Activated naive CD8-positive, alpha-beta T cell treated with anti-CD3 and anti-CD28 coated beads, Interleukin-2, amount 10 ng/mL, durations not matched to agents 7 days and 5 days (primary cell): ENCODE measurements around the gene CHST14. TPM values are rescaled to one million over a fixed set of nuclear protein-coding genes. Genes with fewer than 3 reads are reported as not detected.
A peak's percentile ranks its signal among the peaks of the same experiment; 100 is the strongest.
"Not testable (repeated sequence)": the region's sequence is repeated elsewhere in the genome, so short reads cannot be mapped to it uniquely, and the experiment has no call there.

Source experiments
- ATAC-seq: fragments of 150-1000 bp; cut with Tn5 transposase; one replicate; pipeline ENCODE4 v1.10.0; 2021; ENCODE audit warnings: low read depth, moderate library complexity
- POLR2A ChIA-PET: fragments of 350-600 bp; sonication (Branson Sonifier 250); formaldehyde crosslinking; loops from one replicate; lab custom pipeline; 2021; ENCODE audit warnings: antibody characterized with exemption; lab: Charles Lee
- DNase-seq: peaks from one replicate; pipeline ENCODE4 v3.0.0; 2021
- H3K27ac Mint-ChIP-seq: one replicate; pipeline ENCODE4 v1.8.0; 2022; ENCODE audit warnings: mild to moderate bottlenecking, mixed read lengths
- H3K27me3 Mint-ChIP-seq: one replicate; pipeline ENCODE4 v1.8.0; 2022; ENCODE audit warnings: mild to moderate bottlenecking, moderate library complexity, mixed read lengths
- H3K36me3 Mint-ChIP-seq: one replicate; pipeline ENCODE4 v1.8.0; 2021; ENCODE audit warnings: mild to moderate bottlenecking, mixed read lengths
- H3K4me1 Mint-ChIP-seq: one replicate; pipeline ENCODE4 v1.8.0; 2021; ENCODE audit warnings: mixed read lengths
- H3K4me3 Mint-ChIP-seq: one replicate; pipeline ENCODE4 v1.8.0; 2022; ENCODE audit warnings: mild to moderate bottlenecking, moderate library complexity, mixed read lengths
- H3K9me3 Mint-ChIP-seq: one replicate; pipeline ENCODE4 v1.8.0; 2021; ENCODE audit warnings: mixed read lengths
- total RNA-seq, 2 experiments: library from RNA; stranded (reverse); gene quantifications; one replicate each; pipeline ENCODE4 v1.2.3, GENCODE V29; 2021

The CHST14 gene
- total RNA-seq, 2 experiments from 2014 or later, result 9.8 to 10.8 TPM

- peaks cover 5% of the 10 kb centered on the region for H3K27me3 Mint-ChIP-seq
- DNase-seq (no peak), ATAC-seq (no peak)
- H3K36me3 Mint-ChIP-seq, result peaks cover 5% of the 10 kb centered on the region
- no peak overlapping the region for H3K4me3 Mint-ChIP-seq
- no peaks in the 10 kb centered on the region for H3K9me3 Mint-ChIP-seq
- no peak overlapping the region for H3K27ac Mint-ChIP-seq
- H3K4me1 Mint-ChIP-seq, result peaks cover 35% of the 10 kb centered on the region
- POLR2A ChIA-PET, result interaction anchor here (0.6 kb wide), 1 partner anchor 977 kb away, joined by 3 read pairs; no protein-coding TSS in a partner anchor
Measured at GRCh38 chr15:40445421-40445922, 25.3 kb upstream of the CHST14 start.

- no peak overlapping the region for H3K27ac Mint-ChIP-seq
- H3K4me1 Mint-ChIP-seq, result peaks cover 38% of the 10 kb centered on the region
- no peak overlapping the region for H3K4me3 Mint-ChIP-seq
- DNase-seq, result no peak
- no peak for ATAC-seq
- H3K36me3 Mint-ChIP-seq, result peaks cover 5% of the 10 kb centered on the region
- POLR2A ChIA-PET, result interaction anchor here (0.6 kb wide), 1 partner anchor 976 kb away, joined by 3 read pairs; no protein-coding TSS in a partner anchor
- H3K27me3 Mint-ChIP-seq, result peaks cover 5% of the 10 kb centered on the region
- H3K9me3 Mint-ChIP-seq, result no peaks in the 10 kb centered on the region
Measured at GRCh38 chr15:40446144-40446543, 24.6 kb upstream of the CHST14 start.

GRCh38 chr15:40448354-40448753, 22.4 kb upstream of the CHST14 start:
- Mint-ChIP-seq H3K36me3 (peaks cover 2% of the 10 kb centered on the region), H3K27ac (no peak overlapping the region), H3K9me3 (no peaks in the 10 kb centered on the region), H3K27me3 (no peaks in the 10 kb centered on the region), H3K4me1 (peaks cover 50% of the 10 kb centered on the region), H3K4me3 (no peak overlapping the region)
- no peak for ATAC-seq
- POLR2A ChIA-PET, result no interaction called here
- DNase-seq, result no peak

GRCh38 chr15:40449275-40449674, 21.5 kb upstream of the CHST14 start:
- H3K4me3 Mint-ChIP-seq, result no peak overlapping the region

GRCh38 chr15:40450047-40450446, 20.7 kb upstream of the CHST14 start:
- ATAC-seq, result no peak
- H3K36me3 Mint-ChIP-seq, result peaks cover 2% of the 10 kb centered on the region
- no peak overlapping the region for H3K4me3 Mint-ChIP-seq
- H3K9me3 Mint-ChIP-seq, result no peaks in the 10 kb centered on the region
- peaks cover 58% of the 10 kb centered on the region for H3K4me1 Mint-ChIP-seq
- DNase-seq, result no peak
- H3K27ac Mint-ChIP-seq, result no peak overlapping the region
- POLR2A ChIA-PET, result interaction anchor here (1.5 to 6.1 kb wide), 2 partner anchors 9 to 245 kb away, joined by 3 to 72 read pairs; partner anchors contain the start of genes BAHD1 and RAD51
- no peaks in the 10 kb centered on the region for H3K27me3 Mint-ChIP-seq

More at GRCh38 chr15:40449275-40449674, 21.5 kb upstream of the CHST14 start:
- peak overlapping the region; percentile 3 for H3K27ac Mint-ChIP-seq
- DNase-seq (no peak), ATAC-seq (no peak)
- no peaks in the 10 kb centered on the region for H3K27me3 Mint-ChIP-seq
- POLR2A ChIA-PET, result interaction anchor here (0.6 kb wide), 1 partner anchor 50 kb away, joined by 3 read pairs; no protein-coding TSS in a partner anchor
- peaks cover 2% of the 10 kb centered on the region for H3K36me3 Mint-ChIP-seq
- H3K4me1 Mint-ChIP-seq, result peaks cover 51% of the 10 kb centered on the region
- no peaks in the 10 kb centered on the region for H3K9me3 Mint-ChIP-seq

- no peaks in the 10 kb centered on the region for H3K9me3 Mint-ChIP-seq
- H3K27me3 Mint-ChIP-seq, result no peaks in the 10 kb centered on the region
- POLR2A ChIA-PET, result interaction anchor here (0.6 to 6.1 kb wide), 4 partner anchors 10 to 46 kb away, joined by 3 to 72 read pairs (median 3); partner anchors contain the start of genes BAHD1, CHST14 and IVD
- H3K4me3 Mint-ChIP-seq, result peak overlapping the region; percentile 51
- ATAC-seq, result no peak
- DNase-seq, result no peak
- peak overlapping the region; percentile 88 for H3K27ac Mint-ChIP-seq
- H3K4me1 Mint-ChIP-seq, result peaks cover 62% of the 10 kb centered on the region
- H3K36me3 Mint-ChIP-seq, result peaks cover 2% of the 10 kb centered on the region
Measured at GRCh38 chr15:40451527-40452158, 19.1 kb upstream of the CHST14 start.

GRCh38 chr15:40452296-40453090, 18.3 kb upstream of the CHST14 start:
- DNase-seq (peak; percentile 51), ATAC-seq (peak; percentile 68)
- POLR2A ChIA-PET, result interaction anchor here (0.7 to 6.1 kb wide), 4 partner anchors 11 to 47 kb away, joined by 3 to 72 read pairs (median 6); partner anchors contain the start of genes BAHD1, CHST14 and IVD
- H3K27ac Mint-ChIP-seq, result peak overlapping the region; percentile 88
- peaks cover 2% of the 10 kb centered on the region for H3K36me3 Mint-ChIP-seq
- peaks cover 65% of the 10 kb centered on the region for H3K4me1 Mint-ChIP-seq
- no peaks in the 10 kb centered on the region for H3K9me3 Mint-ChIP-seq
- H3K4me3 Mint-ChIP-seq, result peak overlapping the region; percentile 51
- H3K27me3 Mint-ChIP-seq, result no peaks in the 10 kb centered on the region

- POLR2A ChIA-PET, result interaction anchor here (1.6 to 6.1 kb wide), 3 partner anchors 13 to 49 kb away, joined by 5 to 72 read pairs (median 8); partner anchors contain the start of genes BAHD1, CHST14 and IVD
- not testable (repeated sequence) for H3K36me3 Mint-ChIP-seq, H3K27me3 Mint-ChIP-seq, H3K9me3 Mint-ChIP-seq
- peak; percentile 74 for ATAC-seq
- Mint-ChIP-seq H3K27ac (peak overlapping the region; percentile 88), H3K4me1 (peaks cover 65% of the 10 kb centered on the region), H3K4me3 (peak overlapping the region; percentile 70)
- DNase-seq, result peak; percentile 66
Measured at GRCh38 chr15:40453941-40454340, 16.8 kb upstream of the CHST14 start.

- H3K4me3 Mint-ChIP-seq, result peak overlapping the region; percentile 70
- H3K36me3 Mint-ChIP-seq, result no peaks in the 10 kb centered on the region
- POLR2A ChIA-PET, result interaction anchor here (0.9 to 6.1 kb wide), 3 partner anchors 14 to 54 kb away, joined by 3 to 72 read pairs (median 5); partner anchors contain the start of genes BAHD1 and IVD
- DNase-seq (no peak), ATAC-seq (no peak)
- H3K27ac Mint-ChIP-seq, result peak overlapping the region; percentile 88
- peaks cover 59% of the 10 kb centered on the region for H3K4me1 Mint-ChIP-seq
- no peaks in the 10 kb centered on the region for H3K27me3 Mint-ChIP-seq
- H3K9me3 Mint-ChIP-seq, result no peaks in the 10 kb centered on the region
Measured at GRCh38 chr15:40454904-40455391, 15.8 kb upstream of the CHST14 start.

- DNase-seq, result no peak
- Mint-ChIP-seq H3K36me3 (no peaks in the 10 kb centered on the region), H3K27me3 (no peaks in the 10 kb centered on the region), H3K4me3 (no peak overlapping the region), H3K9me3 (no peaks in the 10 kb centered on the region), H3K4me1 (peaks cover 49% of the 10 kb centered on the region), H3K27ac (no peak overlapping the region)
- POLR2A ChIA-PET, result no interaction called here
- no peak for ATAC-seq
Measured at GRCh38 chr15:40456299-40456712, 14.5 kb upstream of the CHST14 start.

- no peaks in the 10 kb centered on the region for H3K9me3 Mint-ChIP-seq
- ATAC-seq, result no peak
- no peak overlapping the region for H3K4me3 Mint-ChIP-seq
- no peaks in the 10 kb centered on the region for H3K27me3 Mint-ChIP-seq
- DNase-seq, result no peak
- no peak overlapping the region for H3K27ac Mint-ChIP-seq
- peaks cover 45% of the 10 kb centered on the region for H3K4me1 Mint-ChIP-seq
- POLR2A ChIA-PET, result no interaction called here
- H3K36me3 Mint-ChIP-seq, result no peaks in the 10 kb centered on the region
Measured at GRCh38 chr15:40456738-40457137, 14.0 kb upstream of the CHST14 start.

GRCh38 chr15:40458495-40459371, 12.1 kb upstream of the CHST14 start:
- Mint-ChIP-seq H3K36me3 (no peaks in the 10 kb centered on the region), H3K4me3 (no peak overlapping the region), H3K4me1 (peaks cover 26% of the 10 kb centered on the region), H3K27ac (no peak overlapping the region), H3K27me3 (no peaks in the 10 kb centered on the region), H3K9me3 (no peaks in the 10 kb centered on the region)
- DNase-seq (no peak), ATAC-seq (no peak)
- POLR2A ChIA-PET, result no interaction called here
